Endothelial cell of umbilical vein (primary cell): ENCODE measurements around the gene SORCS3.

Experiments used
- CTCF ChIP-seq, 2 donors: IDR thresholded peaks; 1 replicate in 1 of 2; 2 replicates in 1 of 2; pipeline ENCODE4 v1.5.1; 2011; ENCODE audit warnings: low read length in 2 of 2, mild to moderate bottlenecking in 2 of 2, moderate library complexity in 2 of 2, control low read depth in 1 of 2, inconsistent platforms in 1 of 2, low read depth in 1 of 2; ENCODE audit not compliant: insufficient read depth in 1 of 2; ENCODE audit errors: extremely low read depth in 1 of 2
- EZH2 ChIP-seq: IDR thresholded peaks from 2 replicates; pipeline ENCODE4 v1.6.1; 2012; ENCODE audit warnings: borderline replicate concordance, low read depth, mild to moderate bottlenecking, moderate library complexity, low read length, inconsistent platforms; ENCODE audit not compliant: severe bottlenecking
- FOS ChIP-seq: IDR thresholded peaks from 2 replicates; pipeline ENCODE4 v1.6.1; 2011; ENCODE audit warnings: mild to moderate bottlenecking, low read length, moderate library complexity, borderline replicate concordance; ENCODE audit not compliant: insufficient read depth
- GATA2 ChIP-seq: IDR thresholded peaks from 2 replicates; pipeline ENCODE4 v1.7.0; 2011; ENCODE audit warnings: low read depth, mild to moderate bottlenecking, moderate library complexity, mixed read lengths, low read length; ENCODE audit not compliant: insufficient read length, insufficient read depth
- JUN ChIP-seq: IDR thresholded peaks from 2 replicates; pipeline ENCODE4 v1.6.1; 2011; ENCODE audit warnings: borderline replicate concordance, low read depth; ENCODE audit not compliant: insufficient read length, insufficient read depth
- MAX ChIP-seq: IDR thresholded peaks from 2 replicates; pipeline ENCODE4 v1.6.1; 2011; ENCODE audit not compliant: insufficient read depth, insufficient read length
- MYC ChIP-seq: IDR thresholded peaks from one replicate; pipeline ENCODE4 v1.6.1; 2011; ENCODE audit warnings: mild to moderate bottlenecking, low read depth, low read length
- POLR2A ChIP-seq: IDR thresholded peaks from 2 replicates; pipeline ENCODE4 v1.6.1; 2012; ENCODE audit warnings: low read depth, mild to moderate bottlenecking, control low read depth, low read length
- POLR2AphosphoS5 ChIP-seq: IDR thresholded peaks from 2 replicates; pipeline ENCODE4 v1.6.1; 2012; ENCODE audit warnings: low read depth, mild to moderate bottlenecking, control low read depth, low read length, moderate library complexity; ENCODE audit not compliant: insufficient read depth

- TF ChIP-seq POLR2AphosphoS5 (no peak), POLR2A (no peak), EZH2 (no peak), CTCF (IDR thresholded peaks at IDR 0.05; ENCODE audit: extremely low read depth in 1 of 2, insufficient read depth in 1 of 2, low read depth in 1 of 2, low read length in 2 of 2) (no peak), FOS (no peak), MAX (no peak), GATA2 (no peak), MYC (no peak), JUN (no peak)
These were observed 565.5 kb downstream of the SORCS3 start for GRCh38 chr10:105206616-105207015.
